Loucy (cell line): ENCODE data around the gene CTTNBP2.

ENCODE experiments used
- EZH2phosphoT487 ChIP-seq: fragments of 200-600 bp; IDR thresholded peaks from 2 replicates; pipeline ENCODE4 v1.6.1; 2018; ENCODE audit warnings: antibody characterized with exemption, mild to moderate bottlenecking, moderate library complexity, borderline replicate concordance
- TF ChIP-seq, protein P1 (sequence below): fragments of 200-600 bp; sonication (generic); conservative IDR thresholded peaks from 2 replicates; pipeline ENCODE4 v1.5.1; 2014; ENCODE audit warnings: mild to moderate bottlenecking, antibody characterized with exemption, low read length

- TF ChIP-seq, protein P1, sequence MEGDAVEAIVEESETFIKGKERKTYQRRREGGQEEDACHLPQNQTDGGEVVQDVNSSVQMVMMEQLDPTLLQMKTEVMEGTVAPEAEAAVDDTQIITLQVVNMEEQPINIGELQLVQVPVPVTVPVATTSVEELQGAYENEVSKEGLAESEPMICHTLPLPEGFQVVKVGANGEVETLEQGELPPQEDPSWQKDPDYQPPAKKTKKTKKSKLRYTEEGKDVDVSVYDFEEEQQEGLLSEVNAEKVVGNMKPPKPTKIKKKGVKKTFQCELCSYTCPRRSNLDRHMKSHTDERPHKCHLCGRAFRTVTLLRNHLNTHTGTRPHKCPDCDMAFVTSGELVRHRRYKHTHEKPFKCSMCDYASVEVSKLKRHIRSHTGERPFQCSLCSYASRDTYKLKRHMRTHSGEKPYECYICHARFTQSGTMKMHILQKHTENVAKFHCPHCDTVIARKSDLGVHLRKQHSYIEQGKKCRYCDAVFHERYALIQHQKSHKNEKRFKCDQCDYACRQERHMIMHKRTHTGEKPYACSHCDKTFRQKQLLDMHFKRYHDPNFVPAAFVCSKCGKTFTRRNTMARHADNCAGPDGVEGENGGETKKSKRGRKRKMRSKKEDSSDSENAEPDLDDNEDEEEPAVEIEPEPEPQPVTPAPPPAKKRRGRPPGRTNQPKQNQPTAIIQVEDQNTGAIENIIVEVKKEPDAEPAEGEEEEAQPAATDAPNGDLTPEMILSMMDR: no peak
- TF ChIP-seq EZH2phosphoT487: no peak
These were observed 185.1 kb downstream of the CTTNBP2 start for GRCh38 chr7:117688126-117688525.
